ENCODE measurements around the gene USP10. TPM values are rescaled to one million over a fixed set of nuclear protein-coding genes. Genes with fewer than 3 reads are reported as not detected.

USP10 gene
- polyA plus RNA-seq, 1 experiment = 55.1 TPM

GRCh38 chr16:84665843-84666242, 34.0 kb upstream of the USP10 start:
- TF ChIP-seq, protein P1, sequence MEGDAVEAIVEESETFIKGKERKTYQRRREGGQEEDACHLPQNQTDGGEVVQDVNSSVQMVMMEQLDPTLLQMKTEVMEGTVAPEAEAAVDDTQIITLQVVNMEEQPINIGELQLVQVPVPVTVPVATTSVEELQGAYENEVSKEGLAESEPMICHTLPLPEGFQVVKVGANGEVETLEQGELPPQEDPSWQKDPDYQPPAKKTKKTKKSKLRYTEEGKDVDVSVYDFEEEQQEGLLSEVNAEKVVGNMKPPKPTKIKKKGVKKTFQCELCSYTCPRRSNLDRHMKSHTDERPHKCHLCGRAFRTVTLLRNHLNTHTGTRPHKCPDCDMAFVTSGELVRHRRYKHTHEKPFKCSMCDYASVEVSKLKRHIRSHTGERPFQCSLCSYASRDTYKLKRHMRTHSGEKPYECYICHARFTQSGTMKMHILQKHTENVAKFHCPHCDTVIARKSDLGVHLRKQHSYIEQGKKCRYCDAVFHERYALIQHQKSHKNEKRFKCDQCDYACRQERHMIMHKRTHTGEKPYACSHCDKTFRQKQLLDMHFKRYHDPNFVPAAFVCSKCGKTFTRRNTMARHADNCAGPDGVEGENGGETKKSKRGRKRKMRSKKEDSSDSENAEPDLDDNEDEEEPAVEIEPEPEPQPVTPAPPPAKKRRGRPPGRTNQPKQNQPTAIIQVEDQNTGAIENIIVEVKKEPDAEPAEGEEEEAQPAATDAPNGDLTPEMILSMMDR (IDR thresholded peaks at IDR 0.05; ENCODE audit: insufficient read depth, low read depth, low read length) = no peak
- CTCF ChIA-PET = interaction anchor here (0.6 to 2.6 kb wide), 2 partner anchors 60 to 284 kb away, joined by 3 to 12 read pairs; no protein-coding TSS in a partner anchor
- peaks cover 17% of the 10 kb centered on the region for H3K36me3 ChIP-seq (ENCODE audit: control insufficient read depth, insufficient read depth, low read length)
- POLR2A ChIA-PET = no interaction called here
- no peak for DNase-seq (ENCODE audit: low read depth)
- H3K27me3 ChIP-seq (ENCODE audit: control insufficient read depth, insufficient read depth, low read length) = no peaks in the 10 kb centered on the region
- no peak overlapping the region for H3K4me3 ChIP-seq (ENCODE audit: low read depth, low read length)

GRCh38 chr16:84667600-84668309, 32.0 kb upstream of the USP10 start:
- H3K4me3 ChIP-seq (ENCODE audit: low read depth, low read length) = no peak overlapping the region
- no peak for DNase-seq (ENCODE audit: low read depth)
- peaks cover 9% of the 10 kb centered on the region for H3K36me3 ChIP-seq (ENCODE audit: control insufficient read depth, insufficient read depth, low read length)
- POLR2A ChIA-PET = no interaction called here
- CTCF ChIA-PET = interaction anchor here (3.6 kb wide), 1 partner anchor 57 kb away, joined by 29 read pairs; no protein-coding TSS in a partner anchor
- TF ChIP-seq, protein P1 (IDR thresholded peaks at IDR 0.05; ENCODE audit: insufficient read depth, low read depth, low read length) = no peak
- H3K27me3 ChIP-seq (ENCODE audit: control insufficient read depth, insufficient read depth, low read length) = no peaks in the 10 kb centered on the region

DNA sequence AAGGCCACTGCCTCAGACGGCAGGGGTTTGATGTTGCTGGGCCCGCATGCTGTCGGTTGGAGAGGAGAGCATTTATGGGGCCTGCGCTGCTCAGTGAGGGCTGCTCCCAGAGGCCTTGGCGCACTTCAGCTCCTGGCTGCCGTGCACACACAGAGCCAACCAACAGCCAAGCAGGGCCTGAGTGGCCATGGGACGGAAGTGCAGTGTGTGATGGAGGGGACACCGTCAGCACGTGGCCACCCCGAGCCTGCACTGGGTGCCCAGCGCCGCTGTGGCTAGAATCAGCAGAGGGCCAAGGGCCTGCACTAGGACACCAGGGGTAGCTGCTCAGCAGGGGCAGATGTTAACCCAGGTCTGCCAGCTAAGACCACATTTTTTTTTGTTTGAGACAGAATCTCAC, 29.7 kb upstream of the USP10 start:
- ChIA-PET POLR2A (no interaction called here), CTCF (interaction anchor here (0.8 to 3.6 kb wide), 5 partner anchors 20 to 69 kb away, joined by 3 to 29 read pairs (median 4); no protein-coding TSS in a partner anchor)
- DNase-seq (ENCODE audit: low read depth) = no peak
- Histone ChIP-seq H3K4me3 (ENCODE audit: low read depth, low read length) (no peak overlapping the region), H3K36me3 (ENCODE audit: control insufficient read depth, insufficient read depth, low read length) (peaks cover 5% of the 10 kb centered on the region; the same call in 1 of the 2 replicates), H3K27me3 (ENCODE audit: control insufficient read depth, insufficient read depth, low read length) (no peaks in the 10 kb centered on the region)
- TF ChIP-seq, protein P1 (IDR thresholded peaks at IDR 0.05; ENCODE audit: insufficient read depth, low read depth, low read length) = no peak

DNA sequence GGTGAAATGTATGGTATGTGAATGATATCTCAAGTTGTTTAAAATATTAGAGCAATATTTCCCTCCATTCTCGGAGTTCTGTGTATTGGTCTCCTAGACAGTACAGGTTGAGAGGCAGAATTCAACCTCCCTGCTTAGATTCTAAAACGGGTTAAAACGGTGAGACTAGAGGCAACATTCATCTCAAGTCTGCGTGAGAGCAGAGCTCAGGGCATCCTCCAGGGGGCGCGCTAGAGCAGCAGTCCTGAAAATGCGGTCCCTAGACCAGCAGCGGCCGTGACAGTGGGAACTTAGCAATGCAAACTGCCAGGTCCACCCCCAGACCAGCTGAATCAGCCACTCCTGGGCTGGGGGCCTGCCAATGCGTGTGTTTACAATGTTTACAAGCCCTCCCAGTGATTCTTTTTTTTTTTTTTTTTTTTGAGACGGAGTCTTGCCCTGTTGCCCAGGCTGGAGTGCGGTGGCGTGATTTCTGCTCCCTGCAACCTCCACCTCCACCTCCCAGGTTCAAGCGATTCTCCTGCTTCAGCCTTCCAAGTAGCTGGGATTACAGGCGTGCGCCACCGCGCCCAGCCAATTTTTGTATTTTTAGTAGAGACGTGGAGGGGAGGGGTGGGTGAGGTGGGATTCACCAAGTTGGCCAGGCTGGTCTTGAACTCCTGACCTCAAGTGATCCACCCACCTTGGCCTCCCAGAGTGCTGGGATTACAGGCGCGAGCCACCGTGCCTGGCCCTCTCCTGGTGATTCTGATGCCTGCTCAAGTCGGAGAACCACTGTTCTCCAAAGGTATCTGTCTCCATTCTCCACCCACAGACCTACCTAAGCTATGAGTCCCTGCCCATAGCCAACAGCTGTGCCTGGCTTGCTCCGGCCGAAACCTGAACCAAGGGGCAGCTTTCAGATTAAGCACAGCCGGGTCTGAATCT, 27.3 kb upstream of the USP10 start:
- no peaks in the 10 kb centered on the region for H3K27me3 ChIP-seq (ENCODE audit: control insufficient read depth, insufficient read depth, low read length)
- ChIA-PET CTCF (interaction anchor here (1.0 to 5.6 kb wide), 28 partner anchors 9 to 301 kb away, joined by 3 to 126 read pairs (median 7); no protein-coding TSS in a partner anchor), POLR2A (no interaction called here)
- no peak overlapping the region for H3K4me3 ChIP-seq (ENCODE audit: low read depth, low read length)
- no peaks in the 10 kb centered on the region for H3K36me3 ChIP-seq (ENCODE audit: control insufficient read depth, insufficient read depth, low read length)
- DNase-seq (ENCODE audit: low read depth) = no peak
- TF ChIP-seq, protein P1 (IDR thresholded peaks at IDR 0.05; ENCODE audit: insufficient read depth, low read depth, low read length) = peak; percentile 96

DNA sequence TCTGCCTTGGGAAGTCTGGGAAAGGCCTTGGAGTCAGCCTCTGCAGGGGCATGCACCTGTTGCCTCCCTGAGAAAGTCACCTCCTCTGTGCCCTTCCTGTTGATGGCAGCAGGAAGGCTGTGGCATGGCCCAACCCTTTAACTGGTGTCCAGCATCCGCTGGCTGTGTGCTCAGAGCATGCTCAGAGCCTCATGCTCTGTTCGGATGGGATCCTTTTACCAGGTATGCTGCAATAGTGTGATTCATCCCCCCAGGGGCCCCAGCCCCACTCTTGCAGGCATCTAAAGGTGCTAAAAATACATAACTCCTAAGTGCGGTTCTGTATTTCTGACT, 26.6 kb upstream of the USP10 start:
- Histone ChIP-seq H3K36me3 (ENCODE audit: control insufficient read depth, insufficient read depth, low read length) (no peaks in the 10 kb centered on the region), H3K27me3 (ENCODE audit: control insufficient read depth, insufficient read depth, low read length) (no peaks in the 10 kb centered on the region), H3K4me3 (ENCODE audit: low read depth, low read length) (no peak overlapping the region)
- DNase-seq (ENCODE audit: low read depth) = no peak
- TF ChIP-seq, protein P1 (IDR thresholded peaks at IDR 0.05; ENCODE audit: insufficient read depth, low read depth, low read length) = no peak
- POLR2A ChIA-PET = no interaction called here
- CTCF ChIA-PET = interaction anchor here (1.0 to 5.6 kb wide), 17 partner anchors 10 to 279 kb away, joined by 3 to 126 read pairs (median 10); no protein-coding TSS in a partner anchor
